HT1080 (cell line): ENCODE results near the gene BORCS5. TPM values are rescaled to one million over a fixed set of nuclear protein-coding genes. Genes with fewer than 3 reads are reported as not detected.
"Not testable (repeated sequence)": the region's sequence is repeated elsewhere in the genome, so short reads cannot be mapped to it uniquely, and the experiment has no call there.

Experiments used
- DNase-seq: peaks from one replicate; pipeline ENCODE4 v3.0.0-alpha.2; 2015; ENCODE audit warnings: low read depth
- total RNA-seq: library from RNA; depleted of rRNA; stranded (reverse); fragments of >200 nt; shearing (Covaris generic); gene quantifications from 2 replicates; pipeline ENCODE4 v1.2.3, GENCODE V29; 2014

Gene BORCS5
- total RNA-seq, 1 experiment from 2014 or later, result 12.1 TPM

GRCh38 chr12:12453635-12454034, 96.8 kb downstream of the BORCS5 start:
- DNase-seq, result no peak

DNA sequence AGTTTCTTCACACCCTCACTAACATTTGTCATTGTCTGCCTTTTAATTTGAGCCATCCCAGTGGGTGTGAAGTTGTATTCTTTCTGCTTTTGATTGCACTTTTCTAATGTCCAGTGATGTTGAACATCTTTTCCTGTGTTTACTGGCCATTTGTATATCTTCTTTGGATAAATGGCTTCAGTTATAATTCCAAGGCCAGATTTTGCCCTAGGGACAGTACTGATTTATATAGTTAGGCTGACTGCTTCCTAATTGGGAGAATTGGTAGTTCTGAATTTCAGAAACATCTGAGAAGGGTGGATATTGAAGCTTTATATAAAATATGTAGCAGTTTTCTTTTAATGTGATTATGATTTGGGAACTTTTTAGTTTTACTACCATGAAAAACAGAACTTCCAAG, 97.4 kb downstream of the BORCS5 start:
- no peak for DNase-seq

- DNase-seq, result peak; percentile 38
Measured at GRCh38 chr12:12456637-12457036, 99.8 kb downstream of the BORCS5 start.

GRCh38 chr12:12460935-12461922, 104.4 kb downstream of the BORCS5 start:
- DNase-seq, result no peak

DNA sequence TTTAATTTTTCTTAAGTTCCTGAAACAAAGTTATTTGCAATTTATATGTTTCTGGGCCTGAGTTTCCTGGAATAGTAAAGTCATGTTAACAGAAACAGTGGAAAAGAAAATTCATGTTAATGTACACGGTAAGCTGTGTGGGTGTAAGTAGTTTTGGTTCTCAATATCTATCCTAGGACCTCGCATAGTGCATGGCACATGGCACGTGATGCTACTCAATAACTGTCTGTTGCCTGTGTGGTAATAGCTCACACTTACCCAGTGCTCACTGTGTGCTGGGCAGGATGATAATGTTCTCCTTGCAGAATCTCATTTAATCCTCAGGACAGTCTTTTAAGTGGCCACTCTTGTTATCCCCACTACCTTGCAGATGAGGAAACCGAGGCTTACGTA, 105.0 kb downstream of the BORCS5 start:
- no peak for DNase-seq

- no peak for DNase-seq
Measured at GRCh38 chr12:12465522-12465921, 108.6 kb downstream of the BORCS5 start.

- DNase-seq, result no peak
Measured at GRCh38 chr12:12466157-12466556, 109.3 kb downstream of the BORCS5 start.

DNA sequence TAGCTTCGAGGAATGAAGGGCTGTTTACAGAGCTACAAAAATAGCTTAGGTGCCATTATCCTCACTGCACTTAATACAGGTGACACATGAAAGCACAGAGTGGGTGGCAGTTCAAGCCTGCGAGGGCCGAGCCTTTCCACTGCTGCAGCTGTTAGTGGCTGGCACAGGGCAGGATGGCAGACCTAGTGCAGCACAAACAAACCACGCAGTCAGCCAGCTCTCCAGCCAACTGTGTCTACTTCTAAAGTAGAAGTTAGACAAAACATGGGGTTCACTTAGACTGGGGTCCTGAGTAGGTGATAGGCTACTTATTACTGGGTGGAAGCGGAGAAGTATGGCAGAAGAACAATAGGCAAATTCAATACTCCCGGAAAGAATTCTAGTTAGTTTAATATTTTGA, 110.4 kb downstream of the BORCS5 start:
- no peak for DNase-seq

DNA sequence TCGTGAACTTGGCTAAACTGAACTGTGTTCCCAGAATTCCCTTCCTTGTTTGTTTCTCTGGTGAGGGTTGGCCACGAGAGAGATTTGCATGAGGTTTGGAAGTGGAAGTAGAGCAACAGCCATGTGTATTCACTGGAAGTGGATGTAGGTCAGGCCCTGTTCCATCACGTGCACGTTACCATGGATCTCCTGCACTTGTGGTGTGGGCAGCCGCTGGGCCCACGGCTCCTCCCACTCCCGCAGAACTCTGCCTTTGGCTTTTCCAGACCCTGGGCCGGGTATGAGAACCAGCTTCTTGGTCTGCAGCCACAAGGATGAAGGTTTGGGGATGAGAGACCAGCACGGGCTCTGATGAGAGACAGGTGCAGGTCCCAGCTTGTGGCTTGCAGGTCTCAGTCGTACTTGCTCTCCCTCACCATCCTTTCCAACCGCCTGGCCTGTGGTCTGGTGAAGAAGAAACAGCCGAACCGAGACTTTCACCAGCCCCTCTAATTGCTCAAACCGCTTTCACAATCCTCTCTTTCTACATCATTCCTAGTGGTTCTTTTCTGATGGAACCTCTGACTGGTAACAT, 110.9 kb downstream of the BORCS5 start:
- DNase-seq, result no peak

DNA sequence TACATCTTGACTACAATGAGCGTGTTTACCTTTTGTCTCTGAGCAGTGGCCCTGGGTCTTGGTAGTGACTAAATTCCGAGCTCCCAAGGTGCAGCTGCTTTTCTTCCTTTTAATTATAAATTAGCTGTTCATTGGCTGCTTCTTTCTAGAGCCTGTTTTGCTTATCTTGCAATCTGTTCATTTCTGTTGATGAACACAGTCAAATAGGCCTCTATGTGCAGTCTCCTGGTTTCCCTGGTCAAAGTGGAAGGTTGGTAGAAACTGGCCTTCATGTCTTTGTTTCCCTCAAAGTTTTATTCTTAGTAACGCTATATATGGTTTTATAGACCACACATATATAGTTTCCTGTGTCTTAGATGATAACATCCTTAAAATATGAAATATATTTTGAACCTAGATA, 111.7 kb downstream of the BORCS5 start:
- no peak for DNase-seq

GRCh38 chr12:12469386-12469785, 112.5 kb downstream of the BORCS5 start:
- no peak for DNase-seq

DNA sequence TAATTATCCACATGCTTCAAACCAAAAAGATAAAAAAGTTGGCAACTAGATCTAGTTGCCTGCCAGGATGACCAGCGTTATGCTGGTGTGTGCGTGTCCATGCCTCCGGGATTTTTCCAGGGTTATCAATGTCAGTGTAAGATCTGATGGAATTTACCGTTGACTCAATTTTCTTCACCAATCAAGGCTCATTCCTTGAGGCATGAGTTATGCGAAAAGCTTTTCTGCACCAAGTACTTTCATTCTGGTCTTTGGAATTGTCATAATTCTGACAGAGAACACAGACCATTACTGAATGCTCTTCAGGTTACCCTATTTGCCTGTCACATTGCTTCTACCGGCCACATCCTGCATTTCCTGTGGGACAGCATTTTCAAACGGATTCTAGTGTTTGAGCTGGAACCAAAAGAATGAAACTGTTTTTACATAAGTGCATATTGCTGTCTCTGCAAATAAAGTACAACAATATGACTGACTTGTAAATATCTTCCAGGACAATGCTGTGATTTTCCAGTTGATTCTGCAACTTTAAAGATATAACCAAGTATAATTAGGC, 114.0 kb downstream of the BORCS5 start:
- DNase-seq, result no peak

GRCh38 chr12:12471982-12472961, 115.4 kb downstream of the BORCS5 start:
- DNase-seq, result not testable (repeated sequence)

DNA sequence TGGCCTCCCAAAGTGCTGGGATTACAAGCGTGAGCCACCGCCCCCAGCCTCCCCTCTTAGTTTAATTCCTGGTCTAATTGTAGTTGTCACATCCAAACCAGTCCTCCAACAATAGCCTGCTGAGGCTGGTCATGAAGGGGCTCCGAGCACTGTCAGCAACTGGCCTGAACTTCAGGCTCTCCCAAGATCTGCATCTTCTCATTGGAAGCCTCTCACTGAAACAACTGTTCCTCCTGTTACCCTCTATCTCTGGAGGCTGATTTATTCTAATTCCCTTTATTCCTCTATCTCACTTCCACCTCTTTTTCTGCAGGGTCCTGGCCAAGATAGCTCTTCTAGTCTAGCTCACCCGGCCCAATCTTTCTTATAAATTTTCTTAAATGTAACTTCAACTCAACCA, 116.3 kb downstream of the BORCS5 start:
- DNase-seq, result no peak

DNA sequence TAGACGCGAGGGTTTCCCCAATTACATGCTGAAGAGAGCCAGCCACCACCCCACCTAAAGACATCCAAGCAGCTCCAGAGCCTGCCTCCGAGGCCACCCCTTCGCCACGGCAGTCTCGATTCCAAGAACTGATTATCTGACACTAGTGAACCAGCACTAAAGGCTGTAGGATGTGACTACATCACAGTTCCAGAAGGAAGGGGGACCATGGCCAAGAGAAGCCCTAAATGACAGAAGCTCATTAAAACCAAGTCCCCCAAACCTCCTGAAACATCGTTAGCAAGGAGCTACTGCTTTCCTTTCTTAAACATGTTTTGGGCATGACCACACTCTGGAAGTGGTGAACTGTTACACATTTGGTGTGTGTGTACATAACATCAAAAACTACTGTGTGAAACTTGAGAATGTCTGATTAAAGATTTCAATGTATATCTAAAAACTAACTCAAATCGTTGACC, 117.6 kb downstream of the BORCS5 start:
- DNase-seq, result no peak

GRCh38 chr12:12474931-12475795, 118.3 kb downstream of the BORCS5 start:
- DNase-seq, result peak; percentile 68

- DNase-seq, result no peak
Measured at GRCh38 chr12:12476857-12477531, 120.1 kb downstream of the BORCS5 start.

DNA sequence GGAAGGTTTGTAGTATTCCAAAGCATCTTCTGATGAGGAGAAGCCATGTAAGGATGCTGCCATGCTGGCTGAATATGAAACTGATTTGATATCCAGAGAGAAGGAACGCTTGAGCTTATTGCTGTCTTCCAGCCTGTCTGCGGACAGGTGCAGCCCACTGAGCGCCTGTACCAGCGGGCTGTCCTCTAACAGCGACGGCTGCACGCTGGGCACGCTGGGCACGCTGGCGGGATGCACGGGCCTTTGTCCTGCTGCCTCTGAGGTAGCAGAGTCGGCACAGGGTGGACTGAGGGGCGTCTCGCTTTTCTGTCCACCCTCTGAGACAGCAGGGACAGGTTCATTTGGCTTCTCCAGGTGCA, 120.6 kb downstream of the BORCS5 start:
- DNase-seq, result no peak

DNA sequence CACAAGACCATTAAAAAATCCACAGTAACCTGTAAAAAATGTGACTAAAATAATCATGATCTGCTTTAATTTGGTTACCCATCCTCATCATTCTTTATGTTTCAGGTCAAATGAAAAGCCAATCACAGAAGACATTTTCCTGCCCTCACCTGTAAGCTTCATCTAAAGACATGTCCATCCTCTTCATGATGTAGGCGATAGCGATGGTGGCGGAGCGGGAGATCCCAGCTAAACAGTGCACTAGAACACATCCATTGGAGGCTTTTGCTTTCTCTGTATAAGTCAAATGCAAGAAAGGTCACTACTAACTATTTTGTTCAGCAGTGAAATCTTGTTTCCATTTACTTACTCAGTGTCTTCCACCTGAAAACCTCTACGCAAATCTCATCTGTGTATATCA, 123.2 kb downstream of the BORCS5 start:
- no peak for DNase-seq

DNA sequence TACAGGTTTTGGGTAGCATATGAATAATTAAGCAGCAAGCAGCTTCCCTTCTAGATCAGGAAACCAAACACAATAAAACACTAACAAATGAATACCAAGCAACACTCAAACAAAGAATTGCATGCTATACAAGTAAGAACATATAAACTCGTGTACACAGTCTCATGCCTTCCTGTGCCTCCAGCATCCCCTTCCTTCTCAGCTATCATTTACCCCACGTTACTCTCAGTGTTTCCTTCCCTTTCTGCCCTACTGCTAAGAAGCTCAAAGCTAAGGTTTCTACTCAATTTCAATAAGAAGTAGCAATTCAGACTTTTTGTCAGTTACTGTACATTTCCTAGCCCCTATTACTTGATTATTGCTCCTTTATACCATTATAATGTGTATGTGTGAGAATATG, 124.8 kb downstream of the BORCS5 start:
- DNase-seq, result no peak
